Prostate gland (tissue), 2 donors: ENCODE results near the gene ST14.

Experiments used
- POLR2A ChIP-seq: fragments of 450-650 bp; IDR thresholded peaks from one replicate; pipeline ENCODE4 v1.6.1; 2016; ENCODE audit warnings: antibody characterized with exemption, mild to moderate bottlenecking
- TF ChIP-seq, protein P1 (sequence below), 4 experiments: fragments of 200-600 bp in 2 of 4; fragments of 450-650 bp in 2 of 4; sonication (generic) in 2 of 4; IDR thresholded peaks; 1 replicate in 3 of 4; 2 replicates in 1 of 4; pipeline ENCODE4 v1.5.1; 2016 to 2019; ENCODE audit warnings: antibody characterized with exemption in 4 of 4, mild to moderate bottlenecking in 2 of 4, moderate library complexity in 2 of 4

DNA sequence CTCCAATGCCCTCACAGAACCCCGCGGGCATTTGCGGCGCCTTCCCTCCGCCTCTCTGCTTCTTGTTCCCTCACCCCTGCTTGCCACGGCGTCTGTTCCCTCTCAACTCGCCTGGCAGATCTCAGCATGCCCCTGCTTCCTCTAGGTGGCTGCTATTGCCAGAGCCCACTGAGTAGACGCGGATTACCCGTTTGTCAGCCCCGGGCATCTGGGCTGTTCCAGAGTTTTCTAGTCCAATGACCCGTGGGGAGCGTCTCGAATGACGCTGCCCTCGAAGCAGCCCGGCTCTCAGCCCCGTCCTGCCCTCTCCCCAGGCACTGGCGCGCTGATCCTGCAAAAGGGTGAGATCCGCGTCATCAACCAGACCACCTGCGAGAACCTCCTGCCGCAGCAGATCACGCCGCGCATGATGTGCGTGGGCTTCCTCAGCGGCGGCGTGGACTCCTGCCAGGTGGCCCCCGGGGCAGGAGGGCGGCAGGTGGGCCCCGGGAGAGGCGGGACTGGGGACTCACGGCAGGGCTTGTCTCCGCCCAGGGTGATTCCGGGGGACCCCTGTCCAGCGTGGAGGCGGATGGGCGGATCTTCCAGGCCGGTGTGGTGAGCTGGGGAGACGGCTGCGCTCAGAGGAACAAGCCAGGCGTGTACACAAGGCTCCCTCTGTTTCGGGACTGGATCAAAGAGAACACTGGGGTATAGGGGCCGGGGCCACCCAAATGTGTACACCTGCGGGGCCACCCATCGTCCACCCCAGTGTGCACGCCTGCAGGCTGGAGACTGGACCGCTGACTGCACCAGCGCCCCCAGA, 49.7 kb downstream of the ST14 start:
- no peak for TF ChIP-seq POLR2A
- TF ChIP-seq, protein P1, sequence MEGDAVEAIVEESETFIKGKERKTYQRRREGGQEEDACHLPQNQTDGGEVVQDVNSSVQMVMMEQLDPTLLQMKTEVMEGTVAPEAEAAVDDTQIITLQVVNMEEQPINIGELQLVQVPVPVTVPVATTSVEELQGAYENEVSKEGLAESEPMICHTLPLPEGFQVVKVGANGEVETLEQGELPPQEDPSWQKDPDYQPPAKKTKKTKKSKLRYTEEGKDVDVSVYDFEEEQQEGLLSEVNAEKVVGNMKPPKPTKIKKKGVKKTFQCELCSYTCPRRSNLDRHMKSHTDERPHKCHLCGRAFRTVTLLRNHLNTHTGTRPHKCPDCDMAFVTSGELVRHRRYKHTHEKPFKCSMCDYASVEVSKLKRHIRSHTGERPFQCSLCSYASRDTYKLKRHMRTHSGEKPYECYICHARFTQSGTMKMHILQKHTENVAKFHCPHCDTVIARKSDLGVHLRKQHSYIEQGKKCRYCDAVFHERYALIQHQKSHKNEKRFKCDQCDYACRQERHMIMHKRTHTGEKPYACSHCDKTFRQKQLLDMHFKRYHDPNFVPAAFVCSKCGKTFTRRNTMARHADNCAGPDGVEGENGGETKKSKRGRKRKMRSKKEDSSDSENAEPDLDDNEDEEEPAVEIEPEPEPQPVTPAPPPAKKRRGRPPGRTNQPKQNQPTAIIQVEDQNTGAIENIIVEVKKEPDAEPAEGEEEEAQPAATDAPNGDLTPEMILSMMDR (IDR thresholded peaks at IDR 0.05): no peak
